ENCODE measurements around the gene SORCS1. TPM values are rescaled to one million over a fixed set of nuclear protein-coding genes. Genes with fewer than 3 reads are reported as not detected.

The SORCS1 gene
- total and polyA plus RNA-seq, 12 donors, result 0.30 to 5.5 (median 1.3) TPM

DNA sequence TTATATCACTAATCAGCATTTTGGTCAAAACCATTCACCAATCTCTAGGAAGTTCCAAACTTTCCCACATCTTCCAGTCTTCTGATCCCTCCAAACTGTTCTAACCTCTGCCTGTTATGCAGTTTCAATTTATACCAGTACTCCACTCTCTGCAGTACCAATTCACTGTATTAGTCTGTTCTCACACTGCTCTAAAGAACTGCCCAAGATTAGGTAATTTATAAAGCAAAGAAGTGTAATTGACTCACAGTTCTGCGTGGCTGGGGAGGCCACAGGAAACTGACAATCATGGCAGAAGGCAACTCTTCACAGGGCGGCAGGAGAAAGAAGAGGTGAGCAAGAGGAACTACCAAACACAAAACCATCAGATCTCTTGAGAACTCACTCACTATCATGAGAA, 374.9 kb downstream of the SORCS1 start:
- Histone ChIP-seq H3K9me3 (no peaks in the 10 kb centered on the region), H3K27me3 (peaks cover 0 to 5% (median 0%) of the 10 kb centered on the region in 7 donors), H3K36me3 (no peaks in the 10 kb centered on the region), H3K4me1 (no peaks in the 10 kb centered on the region), H3K27ac (no peak overlapping the region), H3K4me3 (no peak overlapping the region)
- ATAC-seq, result no peak
- no peak for DNase-seq
- intact Hi-C loops (cut with DNase I), result loop anchor here in 3 of 10 donors (10.0 kb wide), 2 partner anchors 355 to 1025 kb away; no protein-coding TSS in a partner anchor
- WGBS, 2 donors, result 77 to 96% methylated on average over 2 of the region's 2 CpGs
- TF ChIP-seq, protein P1, sequence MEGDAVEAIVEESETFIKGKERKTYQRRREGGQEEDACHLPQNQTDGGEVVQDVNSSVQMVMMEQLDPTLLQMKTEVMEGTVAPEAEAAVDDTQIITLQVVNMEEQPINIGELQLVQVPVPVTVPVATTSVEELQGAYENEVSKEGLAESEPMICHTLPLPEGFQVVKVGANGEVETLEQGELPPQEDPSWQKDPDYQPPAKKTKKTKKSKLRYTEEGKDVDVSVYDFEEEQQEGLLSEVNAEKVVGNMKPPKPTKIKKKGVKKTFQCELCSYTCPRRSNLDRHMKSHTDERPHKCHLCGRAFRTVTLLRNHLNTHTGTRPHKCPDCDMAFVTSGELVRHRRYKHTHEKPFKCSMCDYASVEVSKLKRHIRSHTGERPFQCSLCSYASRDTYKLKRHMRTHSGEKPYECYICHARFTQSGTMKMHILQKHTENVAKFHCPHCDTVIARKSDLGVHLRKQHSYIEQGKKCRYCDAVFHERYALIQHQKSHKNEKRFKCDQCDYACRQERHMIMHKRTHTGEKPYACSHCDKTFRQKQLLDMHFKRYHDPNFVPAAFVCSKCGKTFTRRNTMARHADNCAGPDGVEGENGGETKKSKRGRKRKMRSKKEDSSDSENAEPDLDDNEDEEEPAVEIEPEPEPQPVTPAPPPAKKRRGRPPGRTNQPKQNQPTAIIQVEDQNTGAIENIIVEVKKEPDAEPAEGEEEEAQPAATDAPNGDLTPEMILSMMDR (IDR thresholded peaks at IDR 0.05), result no peak

DNA sequence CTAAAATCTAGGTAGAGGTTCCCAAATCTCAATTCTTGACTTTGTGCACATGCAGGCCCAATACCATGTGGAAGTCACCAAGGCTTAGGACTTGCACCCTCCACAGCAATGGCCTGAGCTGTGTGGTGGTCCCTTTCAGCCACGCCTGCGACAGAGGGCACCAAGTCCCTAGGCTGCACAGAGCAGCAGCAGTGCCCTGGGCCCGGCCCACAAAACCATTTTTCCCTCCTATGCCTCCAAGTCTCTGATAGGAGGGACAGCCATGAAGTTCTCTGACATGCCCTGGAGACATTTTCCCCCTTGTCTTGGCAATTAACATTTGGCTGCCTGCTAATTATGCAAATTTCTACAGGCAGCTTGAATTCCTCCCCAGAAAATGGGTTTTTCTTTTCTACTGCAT, 375.5 kb downstream of the SORCS1 start:
- DNase-seq, result no peak
- Histone ChIP-seq H3K36me3 (no peaks in the 10 kb centered on the region), H3K27ac (no peak overlapping the region), H3K4me3 (no peak overlapping the region), H3K27me3 (peaks cover 0 to 5% (median 0%) of the 10 kb centered on the region in 7 donors), H3K9me3 (no peaks in the 10 kb centered on the region), H3K4me1 (no peaks in the 10 kb centered on the region)
- TF ChIP-seq, protein P1 (IDR thresholded peaks at IDR 0.05), result no peak
- 89 to 93% methylated on average over 3 of the region's 3 CpGs for WGBS, 2 donors
- intact Hi-C loops (cut with DNase I), result no loop called here
- no peak for ATAC-seq

DNA sequence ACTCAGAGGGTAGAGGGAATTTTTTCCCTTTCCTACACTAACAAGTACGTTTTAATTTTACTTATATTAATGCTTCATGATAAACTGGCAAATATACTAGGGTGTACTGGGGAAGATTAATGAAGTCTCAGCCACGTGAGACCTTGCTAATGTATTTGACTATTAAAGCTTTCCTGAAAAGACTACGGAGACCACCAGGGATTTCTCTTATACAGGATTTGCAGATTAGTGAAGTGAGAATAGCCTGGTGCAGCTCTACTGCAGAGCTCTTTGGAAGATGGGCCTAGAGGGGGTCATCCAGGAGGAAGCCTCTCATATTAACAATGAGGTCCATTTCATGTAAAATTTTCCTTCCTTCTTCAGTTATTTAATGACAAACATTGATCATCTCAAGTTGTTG, 379.0 kb downstream of the SORCS1 start:
- no peak overlapping the region for H3K4me3 ChIP-seq
- no peaks in the 10 kb centered on the region for H3K9me3 ChIP-seq
- TF ChIP-seq, protein P1 (IDR thresholded peaks at IDR 0.05), result no peak
- intact Hi-C loops (cut with DNase I), result no loop called here
- WGBS, 2 donors, result 72 to 75% methylated on average over 3 of the region's 3 CpGs
- H3K27me3 ChIP-seq, result no peaks in the 10 kb centered on the region
- no peaks in the 10 kb centered on the region for H3K36me3 ChIP-seq
- no peaks in the 10 kb centered on the region for H3K4me1 ChIP-seq
- no peak for DNase-seq
- no peak for ATAC-seq
- H3K27ac ChIP-seq, result no peak overlapping the region

DNA sequence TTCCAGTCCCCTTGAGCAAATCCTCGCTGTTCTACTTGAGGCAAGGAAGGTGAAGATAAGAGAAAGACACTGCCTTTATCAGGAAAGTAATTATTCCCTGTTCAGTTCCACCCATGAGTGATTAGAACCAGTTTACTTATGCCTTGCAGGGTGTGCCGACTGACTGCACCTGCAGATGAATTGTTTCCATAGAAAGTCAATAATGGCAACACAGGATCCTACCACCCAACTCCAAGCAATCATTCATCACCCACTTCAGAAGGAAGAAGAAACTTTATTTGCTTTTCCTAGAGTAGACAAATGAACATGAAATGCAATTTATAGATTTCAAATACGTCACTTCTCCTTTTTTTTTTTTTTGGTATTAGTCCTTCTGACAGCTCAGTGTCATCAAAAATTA, 383.9 kb downstream of the SORCS1 start:
- Histone ChIP-seq H3K4me3 (no peak overlapping the region), H3K36me3 (no peaks in the 10 kb centered on the region), H3K27ac (no peak overlapping the region), H3K27me3 (peaks cover 0 to 5% (median 0%) of the 10 kb centered on the region in 7 donors), H3K4me1 (no peaks in the 10 kb centered on the region), H3K9me3 (no peaks in the 10 kb centered on the region)
- TF ChIP-seq, protein P1 (IDR thresholded peaks at IDR 0.05), result no peak
- ATAC-seq (no peak), DNase-seq (no peak)
- WGBS, 2 donors, result 39 to 64% methylated on average over 3 of the region's 3 CpGs
- intact Hi-C loops (cut with DNase I), result no loop called here
